CD4-positive, alpha-beta T cell treated with Interferon gamma for 1 hour (primary cell): ENCODE data around the gene PAK1.
"Not testable (repeated sequence)": the region's sequence is repeated elsewhere in the genome, so short reads cannot be mapped to it uniquely, and the experiment has no call there.

Experiments
- DNase-seq: peaks from one replicate; pipeline ENCODE4 v3.0.0-alpha.2; 2020

PAK1 gene

GRCh38 chr11:77300028-77300427 is 173.9 kb downstream of the PAK1 start:
- not testable (repeated sequence) for DNase-seq

DNA sequence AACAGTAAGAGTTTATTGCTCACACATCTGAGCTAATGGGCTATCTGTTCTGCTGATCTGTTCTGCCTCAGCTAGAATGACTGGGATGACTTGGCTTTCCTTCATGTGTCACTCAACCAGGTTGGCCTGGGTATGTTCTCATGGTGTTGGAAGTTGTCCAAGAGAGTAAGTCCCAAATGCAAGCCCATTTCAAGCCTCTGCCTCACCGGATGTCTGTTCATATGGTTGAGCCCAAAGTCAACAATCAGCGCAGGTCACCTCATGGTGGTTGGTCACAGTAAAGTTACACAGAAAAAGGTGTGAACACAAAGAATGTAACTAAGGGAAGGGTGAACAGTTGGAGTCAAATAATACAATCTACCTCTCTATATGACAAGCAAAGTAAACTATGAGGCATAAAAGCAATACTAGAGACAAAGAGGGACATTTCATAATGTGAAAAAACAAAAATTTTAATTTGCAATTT is 174.3 kb downstream of the PAK1 start:
- no peak for DNase-seq

DNA sequence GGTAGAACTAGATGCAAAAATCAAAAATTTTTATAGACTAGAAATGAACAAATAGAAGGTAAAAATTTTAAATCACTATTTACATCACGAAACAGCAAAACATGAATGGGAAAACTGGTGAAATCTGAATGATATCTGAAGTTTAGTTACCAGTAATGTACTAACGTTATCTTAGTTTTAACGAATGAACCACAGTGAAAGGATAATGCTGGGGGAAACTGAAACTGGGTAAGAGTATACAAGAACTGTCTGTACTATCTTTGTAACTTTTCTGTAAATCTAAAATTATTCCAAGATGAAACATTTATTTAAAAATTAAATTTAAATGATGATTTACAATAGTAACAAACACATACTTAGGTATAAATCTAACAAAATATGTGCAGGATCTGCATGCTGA is 179.9 kb downstream of the PAK1 start:
- no peak for DNase-seq

DNA sequence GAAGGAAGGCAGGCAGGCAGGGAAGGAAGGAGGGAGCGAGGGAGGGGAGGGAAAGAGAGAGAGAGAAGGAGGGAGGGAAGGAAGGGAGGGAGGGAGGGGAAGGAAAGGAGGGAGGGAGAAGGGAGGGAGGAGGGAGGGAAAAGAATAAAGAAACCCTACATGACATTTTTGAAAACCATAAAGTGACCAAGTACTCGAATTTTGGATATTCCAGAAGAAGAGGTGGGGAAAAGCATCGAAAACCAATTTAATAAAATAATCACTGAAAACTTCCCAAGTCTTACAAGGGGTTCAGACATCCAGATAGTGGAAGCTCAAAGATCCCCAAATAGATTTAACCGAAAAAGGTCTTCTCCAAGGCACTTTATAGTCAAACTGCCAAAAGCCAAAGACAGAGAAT is 184.2 kb downstream of the PAK1 start:
- no peak for DNase-seq

GRCh38 chr11:77287615-77288273 is 186.2 kb downstream of the PAK1 start:
- no peak for DNase-seq

- DNase-seq, result no peak
Measured at GRCh38 chr11:77287136-77287535, 186.8 kb downstream of the PAK1 start.

- no peak for DNase-seq
Measured at GRCh38 chr11:77284476-77285468, 189.1 kb downstream of the PAK1 start.

DNA sequence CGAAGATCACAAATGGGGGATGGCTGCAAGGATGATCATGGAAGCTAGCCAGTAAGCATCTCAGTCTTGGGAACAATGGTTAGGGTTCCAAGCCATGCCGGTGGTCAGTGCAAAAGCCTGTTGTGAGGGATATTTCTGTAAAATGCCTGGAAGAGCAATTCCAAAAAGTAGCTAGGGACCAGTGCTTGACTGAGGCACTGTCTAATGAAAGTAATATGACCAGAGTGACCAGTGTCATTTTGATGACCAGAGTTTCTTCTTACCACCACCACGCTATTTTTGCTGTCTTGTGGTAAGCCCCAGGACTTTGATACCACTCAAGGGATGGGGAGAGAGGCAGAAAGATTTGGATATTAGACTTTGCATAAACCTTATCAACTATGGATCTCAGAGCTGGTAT is 190.8 kb downstream of the PAK1 start:
- DNase-seq, result no peak

- no peak for DNase-seq
Measured at GRCh38 chr11:77278595-77279506, 195.0 kb downstream of the PAK1 start.

- no peak for DNase-seq
Measured at GRCh38 chr11:77276271-77276670, 197.6 kb downstream of the PAK1 start.
